Measurements from ENCODE around the gene ZNF680.
"Not testable (repeated sequence)": the region's sequence is repeated elsewhere in the genome, so short reads cannot be mapped to it uniquely, and the experiment has no call there.

ZNF680 gene

DNA sequence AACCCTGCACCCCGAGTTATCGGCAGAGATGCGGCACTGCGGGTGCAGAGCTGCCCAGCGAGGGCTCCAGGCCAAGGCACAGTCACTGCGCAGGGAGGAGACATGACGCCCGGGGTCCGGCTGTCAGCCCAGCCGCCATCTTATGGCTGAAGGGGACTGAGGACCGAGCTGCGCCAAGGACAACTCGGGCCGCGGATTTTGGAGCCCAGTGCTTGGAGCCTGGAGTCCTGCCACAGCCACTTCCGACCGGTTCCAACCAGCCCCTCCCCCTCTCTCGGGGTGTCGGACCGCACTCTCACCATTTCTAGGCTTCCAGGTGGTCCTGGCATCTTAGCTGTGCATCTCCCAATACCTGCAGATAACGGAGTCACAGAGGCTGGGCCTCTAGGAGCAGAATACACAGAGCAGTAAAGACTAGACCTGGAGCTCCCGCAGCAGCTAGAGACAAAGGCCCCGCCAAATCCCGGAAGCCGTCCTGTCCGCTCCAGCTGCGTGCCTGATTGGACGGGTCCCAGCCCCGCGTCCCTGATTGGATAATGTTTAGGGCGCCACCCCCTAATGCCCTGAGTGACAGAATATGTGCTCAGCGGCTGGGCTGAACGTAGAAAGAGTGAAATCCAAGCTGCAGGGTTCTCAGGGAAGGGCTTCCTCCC, at the start of gene ZNF680:
ZNF680 (minus strand) TSS at position 446 of the 653 bp plus-strand sequence; CDS start at position 329, 117 bp downstream.
- DNase-seq, result peak; percentile 88

DNA sequence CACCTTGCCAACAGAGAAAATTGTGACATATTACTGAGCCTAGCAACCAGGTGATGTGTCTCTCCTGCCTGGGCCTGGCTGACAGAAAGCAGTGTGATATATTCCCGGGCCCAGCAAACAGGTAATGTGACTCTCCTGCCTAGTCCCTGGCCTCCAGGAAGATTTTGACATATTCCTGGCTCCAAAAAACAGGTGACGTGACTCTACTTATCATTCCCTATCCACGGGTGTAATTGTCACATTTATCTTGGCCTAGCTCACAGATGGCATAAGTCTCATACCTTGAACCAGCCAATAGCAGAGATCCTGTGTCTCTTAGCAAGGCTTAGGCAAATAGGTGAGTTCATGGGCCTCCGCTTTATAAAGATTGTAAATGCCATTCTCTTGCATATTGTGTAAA, 49.6 kb upstream of the ZNF680 start:
- no peak for DNase-seq

GRCh38 chr7:64611717-64612116, 48.8 kb upstream of the ZNF680 start:
- no peak for DNase-seq

GRCh38 chr7:64610997-64611396, 48.1 kb upstream of the ZNF680 start:
- DNase-seq, result no peak

DNA sequence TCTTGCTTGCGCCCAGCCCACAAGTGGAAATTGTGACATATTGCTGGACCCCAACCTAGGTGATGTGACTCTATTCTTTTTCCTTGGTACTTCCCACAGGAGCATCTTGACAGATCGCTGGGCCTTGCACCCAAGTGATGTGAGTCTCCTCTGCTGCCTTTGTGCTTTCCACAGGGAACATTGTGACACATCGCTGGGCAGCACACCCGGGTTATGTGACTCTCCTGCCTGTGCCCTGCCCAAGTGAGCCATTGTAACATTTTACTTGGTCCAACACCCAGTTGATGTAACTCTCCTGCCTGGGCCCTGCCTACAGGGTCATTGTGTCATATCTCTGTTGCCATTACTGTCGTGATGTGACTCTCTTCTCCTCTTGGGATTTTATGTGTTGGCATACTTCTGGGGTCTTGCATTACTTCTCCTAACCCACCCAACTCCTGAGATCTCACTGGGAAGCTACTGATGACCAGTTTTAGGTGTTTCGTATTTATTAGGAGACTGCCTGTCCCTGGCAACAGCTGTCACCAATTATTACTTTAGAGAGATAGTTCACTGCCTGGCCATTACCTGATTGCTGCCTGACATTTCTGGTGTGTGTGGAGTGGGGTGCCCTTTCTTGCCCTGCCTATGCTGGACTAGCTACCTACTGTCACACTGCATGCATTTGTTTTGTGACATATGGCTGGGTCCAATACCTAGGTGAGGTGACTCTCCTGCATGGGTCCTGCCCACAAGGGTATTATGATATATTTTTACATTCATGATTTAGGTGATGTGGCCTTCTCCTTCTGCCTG, 45.4 kb upstream of the ZNF680 start:
- no peak for DNase-seq

DNA sequence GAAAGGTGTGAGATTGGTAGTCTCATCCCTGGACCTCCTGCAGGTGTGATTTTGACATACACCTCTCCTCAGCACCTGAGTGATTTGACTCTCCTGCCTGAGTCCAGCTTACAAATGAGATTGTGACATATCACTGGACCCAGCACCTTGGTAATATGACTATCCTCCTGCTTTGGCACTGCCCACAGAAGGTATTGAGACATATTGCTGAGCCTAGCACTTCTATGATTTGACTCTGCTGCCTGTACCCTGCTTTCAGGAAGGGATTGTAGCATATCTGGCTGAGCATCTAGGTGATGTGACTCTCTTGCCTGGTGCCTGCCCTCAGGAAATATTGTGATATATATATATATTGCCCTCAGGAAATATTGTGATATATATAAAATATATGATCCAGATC, 43.5 kb upstream of the ZNF680 start:
- DNase-seq, result no peak

GRCh38 chr7:64603271-64603670, 40.4 kb upstream of the ZNF680 start:
- no peak for DNase-seq

DNA sequence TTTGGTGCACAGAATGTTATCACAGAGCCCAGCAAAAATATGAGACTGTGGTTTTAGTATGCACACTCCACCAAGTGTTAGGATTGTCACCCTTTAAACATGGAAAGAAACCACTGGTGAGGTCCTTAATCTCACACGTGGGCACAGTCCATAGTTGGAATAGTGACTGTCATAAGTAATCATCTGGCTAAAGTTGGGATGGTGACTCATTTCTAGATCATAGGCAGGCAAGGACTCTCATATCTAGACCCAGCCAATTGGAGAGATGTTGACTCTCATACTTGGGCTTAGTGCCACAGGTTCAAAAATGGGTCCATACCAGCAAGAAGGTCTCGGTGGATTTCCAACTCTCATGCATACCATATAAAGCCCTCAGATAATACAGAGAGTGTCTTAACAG, 39.6 kb upstream of the ZNF680 start:
- no peak for DNase-seq

- DNase-seq, result no peak
Measured at GRCh38 chr7:64602086-64602485, 39.2 kb upstream of the ZNF680 start.

GRCh38 chr7:64599359-64599758, 36.5 kb upstream of the ZNF680 start:
- DNase-seq, result no peak

DNA sequence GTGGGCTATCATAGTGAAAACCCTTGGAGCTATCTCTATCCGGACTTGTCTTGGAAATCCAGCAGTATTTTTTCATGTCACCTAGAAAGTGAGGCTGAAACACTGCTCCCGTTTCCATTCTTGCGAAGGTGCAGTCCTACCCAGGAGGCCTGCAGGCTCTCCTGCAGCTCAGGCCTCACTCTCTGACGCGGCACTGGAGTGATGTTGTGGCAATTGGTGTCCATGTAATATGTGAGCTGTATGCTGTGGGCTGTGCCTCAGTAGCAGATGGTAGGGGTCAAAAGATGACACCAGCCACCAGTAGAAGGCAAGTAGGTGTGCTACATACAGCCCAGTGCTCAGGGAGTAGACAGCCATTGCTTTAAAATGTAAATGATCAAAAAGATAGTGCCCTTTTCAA, 28.1 kb upstream of the ZNF680 start:
- DNase-seq, result no peak

GRCh38 chr7:64581926-64582894, 19.3 kb upstream of the ZNF680 start:
- no peak for DNase-seq

- DNase-seq, result no peak
Measured at GRCh38 chr7:64581391-64581790, 18.5 kb upstream of the ZNF680 start.

- DNase-seq, result no peak
Measured at GRCh38 chr7:64574540-64575099, 11.7 kb upstream of the ZNF680 start.

DNA sequence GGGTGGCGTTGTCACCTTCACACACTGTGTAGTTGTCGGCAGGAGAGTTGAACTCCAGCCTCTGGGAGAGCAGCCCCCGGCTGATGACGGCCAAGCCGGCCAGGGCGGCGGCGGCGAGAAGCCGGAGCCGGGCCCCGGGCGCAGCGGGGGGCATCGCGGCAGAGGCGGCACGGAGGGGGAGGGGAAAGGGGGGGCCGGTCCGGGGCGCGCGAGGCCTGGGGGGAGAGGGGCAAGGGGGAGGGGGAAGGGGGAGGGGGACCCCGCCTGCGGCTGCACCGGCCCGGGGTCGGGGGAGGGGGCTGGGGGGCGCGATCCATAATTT, 7.4 kb upstream of the ZNF680 start:
- DNase-seq, result not testable (repeated sequence)

GRCh38 chr7:64569372-64570283, 6.8 kb upstream of the ZNF680 start:
- DNase-seq, result not testable (repeated sequence)

DNA sequence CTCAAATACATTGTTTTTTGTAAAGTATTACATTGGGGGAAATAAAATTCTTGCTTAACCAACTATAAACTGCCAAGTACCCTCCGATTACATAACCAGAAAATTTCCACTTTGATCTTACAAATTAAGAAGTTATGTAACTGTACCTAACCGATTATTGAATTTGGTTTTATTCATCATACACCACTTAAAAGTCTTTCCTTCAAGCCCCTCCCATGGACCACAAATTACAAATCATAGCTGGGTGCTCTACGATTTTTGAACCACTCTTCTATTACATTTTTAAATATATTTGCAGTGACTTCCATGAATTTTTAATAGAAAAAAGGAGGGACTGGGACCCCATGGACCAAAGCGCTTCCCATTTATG, 630 bp downstream of the ZNF680 start:
- no peak for DNase-seq

DNA sequence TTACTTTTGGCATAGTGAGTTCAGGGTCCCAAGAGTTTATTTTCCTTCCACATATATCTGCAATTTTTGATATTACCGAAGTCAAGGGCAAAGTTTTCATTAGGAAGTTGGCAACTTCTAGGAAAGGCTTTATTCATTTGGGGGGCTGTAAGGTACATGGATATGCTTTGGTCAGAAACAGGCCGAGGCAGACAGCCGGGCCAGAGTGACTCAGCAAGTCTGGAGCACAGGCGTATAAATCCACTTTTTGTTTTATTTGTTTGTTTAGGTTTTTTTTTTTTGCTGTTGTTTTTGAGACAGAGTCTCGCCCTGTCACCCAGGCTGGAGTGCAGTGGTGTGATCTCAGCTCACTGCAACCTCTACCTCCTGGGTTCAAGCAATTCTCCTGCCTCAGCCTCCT, 3.7 kb downstream of the ZNF680 start:
- DNase-seq, result no peak

DNA sequence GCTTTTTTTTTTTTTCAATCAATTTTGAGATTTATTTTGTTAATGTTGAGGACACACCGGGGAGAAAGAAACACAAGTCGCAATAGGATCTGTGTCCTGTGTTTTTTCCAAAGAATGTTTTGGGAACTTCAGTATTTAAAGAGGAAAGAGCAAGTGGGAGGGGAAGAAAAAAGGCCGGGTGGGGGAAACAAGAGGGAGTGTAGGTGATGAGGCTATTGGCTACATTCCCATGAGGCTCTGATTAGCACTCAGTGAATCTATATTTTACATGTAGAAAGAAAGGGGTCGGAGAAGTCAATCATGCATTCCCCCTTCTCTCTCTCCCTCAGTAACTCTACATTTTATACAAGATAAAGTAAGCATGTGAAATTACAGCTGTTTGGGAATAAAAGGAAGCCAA, 4.1 kb downstream of the ZNF680 start:
- no peak for DNase-seq

- no peak for DNase-seq
Measured at GRCh38 chr7:64558323-64558705, 4.6 kb downstream of the ZNF680 start.

GRCh38 chr7:64557601-64558322, 5.1 kb downstream of the ZNF680 start:
- no peak for DNase-seq
